Measurements from ENCODE around the gene TMEM255B.

TMEM255B gene

GRCh38 chr13:113806526-113806925 is 47.5 kb downstream of the TMEM255B start:
- no peak for DNase-seq

- no peak for DNase-seq
Measured at GRCh38 chr13:113808058-113808834, 49.2 kb downstream of the TMEM255B start.

- no peak for DNase-seq
Measured at GRCh38 chr13:113809934-113810333, 50.9 kb downstream of the TMEM255B start.

- no peak for DNase-seq
Measured at GRCh38 chr13:113810640-113811039, 51.6 kb downstream of the TMEM255B start.

- DNase-seq: no peak
Measured at GRCh38 chr13:113811081-113811928, 52.3 kb downstream of the TMEM255B start.

GRCh38 chr13:113812178-113813040 is 53.4 kb downstream of the TMEM255B start:
- no peak for DNase-seq

GRCh38 chr13:113813070-113813748 is 54.2 kb downstream of the TMEM255B start:
- no peak for DNase-seq

GRCh38 chr13:113813749-113814434 is 54.9 kb downstream of the TMEM255B start:
- DNase-seq: no peak

GRCh38 chr13:113814435-113814821 is 55.4 kb downstream of the TMEM255B start:
- no peak for DNase-seq

GRCh38 chr13:113815151-113816058 is 56.4 kb downstream of the TMEM255B start:
- no peak for DNase-seq

GRCh38 chr13:113816254-113816929 is 57.4 kb downstream of the TMEM255B start:
- no peak for DNase-seq

GRCh38 chr13:113816946-113817859 is 58.2 kb downstream of the TMEM255B start:
- DNase-seq: peak; percentile 65

- no peak for DNase-seq
Measured at GRCh38 chr13:113817860-113818691, 59.0 kb downstream of the TMEM255B start.

GRCh38 chr13:113818700-113819295 is 59.8 kb downstream of the TMEM255B start:
- no peak for DNase-seq

GRCh38 chr13:113819341-113819730 is 60.3 kb downstream of the TMEM255B start:
- DNase-seq: no peak

GRCh38 chr13:113819731-113820715 is 61.0 kb downstream of the TMEM255B start:
- DNase-seq: no peak
